Inflammatory macrophage (primary cell): Measurements from ENCODE around the gene KRT23.

Experiments used
- DNase-seq, 2 donors: peaks; one replicate each; pipeline ENCODE4 v3.0.0-alpha.2; 2020 to 2022

Gene KRT23

GRCh38 chr17:40949418-40949817, 12.0 kb upstream of the KRT23 start:
- no peak for DNase-seq

GRCh38 chr17:40947929-40948328, 10.5 kb upstream of the KRT23 start:
- no peak for DNase-seq

GRCh38 chr17:40945414-40945813, 8.0 kb upstream of the KRT23 start:
- no peak for DNase-seq

GRCh38 chr17:40944531-40944930, 7.1 kb upstream of the KRT23 start:
- DNase-seq, result no peak

- no peak for DNase-seq
These were observed 5.1 kb upstream of the KRT23 start for GRCh38 chr17:40942553-40942952.

- no peak for DNase-seq
These were observed 2.8 kb upstream of the KRT23 start for GRCh38 chr17:40940266-40940665.

GRCh38 chr17:40938981-40939380, 1.5 kb upstream of the KRT23 start:
- no peak for DNase-seq

GRCh38 chr17:40936976-40937375, 470 bp downstream of the KRT23 start:
- DNase-seq, result no peak

- DNase-seq, result peak; percentile 46 to 65
These were observed 942 bp downstream of the KRT23 start for GRCh38 chr17:40936437-40936971.

- DNase-seq, result no peak
These were observed 1.8 kb downstream of the KRT23 start for GRCh38 chr17:40935624-40936023.

- no peak for DNase-seq
These were observed 4.8 kb downstream of the KRT23 start for GRCh38 chr17:40932608-40933007.

GRCh38 chr17:40931311-40931710, 6.1 kb downstream of the KRT23 start:
- peak; percentile 46 to 52 for DNase-seq

- no peak for DNase-seq
These were observed 11.1 kb downstream of the KRT23 start for GRCh38 chr17:40926341-40926740.

- DNase-seq, result peak; percentile 75 to 85
These were observed 15.2 kb downstream of the KRT23 start for GRCh38 chr17:40922239-40922638.

GRCh38 chr17:40921026-40921425, 16.4 kb downstream of the KRT23 start:
- no peak for DNase-seq

- DNase-seq, result peak; percentile 21 to 31
These were observed 20.3 kb downstream of the KRT23 start for GRCh38 chr17:40917116-40917515.

GRCh38 chr17:40916366-40916765, 21.1 kb downstream of the KRT23 start:
- DNase-seq, result no peak

GRCh38 chr17:40915721-40916256, 21.7 kb downstream of the KRT23 start:
- DNase-seq, result peak; percentile 31 to 74

GRCh38 chr17:40915199-40915661, 22.2 kb downstream of the KRT23 start:
- DNase-seq, result peak; percentile 42 to 75

GRCh38 chr17:40914075-40914855, 23.2 kb downstream of the KRT23 start:
- no peak for DNase-seq

- peak; percentile 44 to 67 for DNase-seq
These were observed 24.8 kb downstream of the KRT23 start for GRCh38 chr17:40912486-40913210.

- DNase-seq, result no peak
These were observed 27.0 kb downstream of the KRT23 start for GRCh38 chr17:40910441-40910841.

GRCh38 chr17:40909755-40910154, 27.7 kb downstream of the KRT23 start:
- peak; percentile 68 to 75 for DNase-seq
